ENCODE measurements around the gene KIRREL3.

DNA sequence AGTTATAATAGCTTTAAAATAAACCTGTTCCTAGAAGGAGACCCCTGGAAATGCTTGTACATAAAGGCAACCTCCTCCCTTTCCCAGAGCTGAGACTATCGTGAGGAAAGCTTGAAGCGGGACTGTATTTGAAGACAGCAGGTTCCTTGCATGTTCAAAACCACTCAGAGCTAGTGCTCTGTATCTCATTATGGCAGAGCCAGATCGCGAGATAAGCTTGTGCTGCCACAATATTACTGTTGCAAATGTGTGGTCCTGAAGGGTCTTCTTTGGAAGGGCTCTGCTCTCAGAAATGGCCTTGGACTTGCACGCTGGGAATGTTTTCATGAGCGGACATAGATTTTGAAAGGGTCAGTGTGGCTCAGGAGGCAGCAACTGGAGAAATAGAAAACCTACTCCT is 168.2 kb downstream of the KIRREL3 start:
- TF ChIP-seq POLR2A (IDR thresholded peaks at IDR 0.05; ENCODE audit: low read length) = no peak
- TF ChIP-seq JUNB (IDR thresholded peaks at IDR 0.05) = no peak
- TF ChIP-seq RFX5 (IDR thresholded peaks at IDR 0.05) = no peak
- TF ChIP-seq, protein P1, sequence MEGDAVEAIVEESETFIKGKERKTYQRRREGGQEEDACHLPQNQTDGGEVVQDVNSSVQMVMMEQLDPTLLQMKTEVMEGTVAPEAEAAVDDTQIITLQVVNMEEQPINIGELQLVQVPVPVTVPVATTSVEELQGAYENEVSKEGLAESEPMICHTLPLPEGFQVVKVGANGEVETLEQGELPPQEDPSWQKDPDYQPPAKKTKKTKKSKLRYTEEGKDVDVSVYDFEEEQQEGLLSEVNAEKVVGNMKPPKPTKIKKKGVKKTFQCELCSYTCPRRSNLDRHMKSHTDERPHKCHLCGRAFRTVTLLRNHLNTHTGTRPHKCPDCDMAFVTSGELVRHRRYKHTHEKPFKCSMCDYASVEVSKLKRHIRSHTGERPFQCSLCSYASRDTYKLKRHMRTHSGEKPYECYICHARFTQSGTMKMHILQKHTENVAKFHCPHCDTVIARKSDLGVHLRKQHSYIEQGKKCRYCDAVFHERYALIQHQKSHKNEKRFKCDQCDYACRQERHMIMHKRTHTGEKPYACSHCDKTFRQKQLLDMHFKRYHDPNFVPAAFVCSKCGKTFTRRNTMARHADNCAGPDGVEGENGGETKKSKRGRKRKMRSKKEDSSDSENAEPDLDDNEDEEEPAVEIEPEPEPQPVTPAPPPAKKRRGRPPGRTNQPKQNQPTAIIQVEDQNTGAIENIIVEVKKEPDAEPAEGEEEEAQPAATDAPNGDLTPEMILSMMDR (IDR thresholded peaks at IDR 0.05) = no peak
- TF ChIP-seq GATA3 (IDR thresholded peaks at IDR 0.05; ENCODE audit: borderline replicate concordance) = no peak
- no peak for TF ChIP-seq MAFK (IDR thresholded peaks at IDR 0.05; ENCODE audit: partially characterized antibody)
- no peak for TF ChIP-seq ZNF302 (CRISPR knock-in tag; IDR thresholded peaks at IDR 0.05)
- TF ChIP-seq TFCP2L1 (CRISPR knock-in tag; IDR thresholded peaks at IDR 0.05) = no peak

Data from A549 (cell line).